HepG2 (cell line): ENCODE data around the gene LURAP1L. TPM values are rescaled to one million over a fixed set of nuclear protein-coding genes. Genes with fewer than 3 reads are reported as not detected.

Source experiments
- ATAC-seq: fragments of 200-7000 bp; cut with Tn5 transposase; 3 replicates; pipeline ENCODE4 v1.9.1; 2020; ENCODE audit warnings: mild to moderate bottlenecking, moderate library complexity
- BruUV-seq: library from RNA; stranded (reverse); fragments of 400-500 nt; replicated peaks from 2 replicates; lab custom pipeline; 2021; lab: Mats Ljungman, UMichigan
- CTCF ChIA-PET: fragments of 300-600 bp; formaldehyde crosslinking; extraction: SDS; loops from one replicate; lab custom pipeline; 2021; ENCODE audit warnings: low total read pairs, inconsistent platforms, low intra/inter-chr PET ratio; lab: Yijun Ruan, JAX
- POLR2A ChIA-PET: fragments of 350-600 bp; sonication (Branson Sonifier 250); formaldehyde crosslinking; loops from one replicate; lab custom pipeline; 2020; ENCODE audit warnings: antibody characterized with exemption, inconsistent platforms; lab: Yijun Ruan, JAX
- DNase-seq: peaks from one replicate; pipeline ENCODE4 v3.0.0-alpha.2; 2015; ENCODE audit warnings: low spot score
- FAIRE-seq: peaks from 3 replicates; lab custom pipeline; 2011; peaks lifted over from hg19 to GRCh38; lab: Jason Lieb, UNC
- H2AFZ ChIP-seq: one replicate; pipeline ENCODE4 v1.6.1; 2011; ENCODE audit warnings: low read length, inconsistent platforms
- H3K27ac ChIP-seq: fragments of 300-600 bp; 3 replicates; pipeline ENCODE4 v1.8.0; 2011; ENCODE audit warnings: mixed run types, mild to moderate bottlenecking, mixed read lengths, low read length, inconsistent platforms; ENCODE audit not compliant: insufficient read depth; ENCODE audit errors: extremely low read length
- H3K27me3 ChIP-seq, 2 experiments: fragments of 200-600 bp in 1 of 2; 2 replicates in 1 of 2; 3 replicates in 1 of 2; pipeline versions ENCODE4 v1.6.0 to v1.8.0; 2011; ENCODE audit warnings: low read length in 2 of 2, mild to moderate bottlenecking in 2 of 2, moderate library complexity in 2 of 2, inconsistent platforms in 1 of 2; ENCODE audit not compliant: insufficient read depth in 2 of 2, control insufficient read depth in 1 of 2
- H3K36me3 ChIP-seq, 2 experiments: fragments of 200-600 bp in 1 of 2; replicated peaks in 1 of 2; 2 replicates in 1 of 2; 3 replicates in 1 of 2; pipeline versions ENCODE4 v1.5.1 to v1.8.0; 2011; ENCODE audit warnings: low read length in 2 of 2, inconsistent platforms in 1 of 2; ENCODE audit not compliant: insufficient read depth in 2 of 2, control insufficient read depth in 1 of 2
- H3K4me1 ChIP-seq: 2 replicates; pipeline ENCODE4 v1.5.1; 2012; ENCODE audit warnings: low read length, inconsistent platforms; ENCODE audit not compliant: insufficient read depth
- H3K4me2 ChIP-seq: 2 replicates; pipeline ENCODE4 v1.6.0; 2011; ENCODE audit warnings: low read depth, low read length, inconsistent platforms
- H3K4me3 ChIP-seq, 3 experiments: fragments of 200-600 bp in 1 of 3; sonication (generic), shearing (Covaris generic) in 1 of 3; replicated peaks in 1 of 3; 2 replicates each; pipeline ENCODE4 v1.5.1; 2011 to 2016; ENCODE audit warnings: low read length in 3 of 3, inconsistent platforms in 2 of 3, low read depth in 2 of 3, mild to moderate bottlenecking in 2 of 3, control low read depth in 1 of 3, mixed read lengths in 1 of 3; ENCODE audit not compliant: insufficient read depth in 1 of 3
- H3K79me2 ChIP-seq: one replicate; pipeline ENCODE4 v1.6.1; 2011; ENCODE audit warnings: low read length, inconsistent platforms; ENCODE audit not compliant: insufficient read depth
- H3K9ac ChIP-seq: 2 replicates; pipeline ENCODE4 v1.6.0; 2011; ENCODE audit warnings: mild to moderate bottlenecking, low read depth, low read length, inconsistent platforms; ENCODE audit not compliant: insufficient read depth
- H3K9me3 ChIP-seq: 2 replicates; pipeline ENCODE4 v1.5.1; 2012; ENCODE audit warnings: mild to moderate bottlenecking, low read length
- H4K20me1 ChIP-seq: 2 replicates; pipeline ENCODE4 v1.6.0; 2011; ENCODE audit warnings: inconsistent platforms, mild to moderate bottlenecking, low read length, moderate library complexity; ENCODE audit not compliant: insufficient read depth
- CREB1 ChIP-seq, 2 experiments: fragments of 450-650 bp in 1 of 2; IDR thresholded peaks; 2 replicates each; pipeline ENCODE4 v1.6.1; 2016 to 2017; ENCODE audit warnings: control low read depth in 1 of 2, mild to moderate bottlenecking in 1 of 2, missing compliant biosample characterization in 1 of 2, missing genetic modification characterization in 1 of 2
- ERF ChIP-seq: IDR thresholded peaks from 2 replicates; pipeline ENCODE4 v1.6.1; 2018; ENCODE audit warnings: missing biosample characterization, missing genetic modification reagents
- GATAD2A ChIP-seq: IDR thresholded peaks from 2 replicates; pipeline ENCODE4 v1.6.1; 2016
- HOXA3 ChIP-seq: sonication (generic); formaldehyde crosslinking; IDR thresholded peaks from 2 replicates; pipeline ENCODE4 v1.5.0; 2020; ENCODE audit warnings: missing genetic modification reagents
- PHF20 ChIP-seq: sonication (generic); formaldehyde crosslinking; IDR thresholded peaks from 2 replicates; pipeline ENCODE4 v1.5.0; 2020; ENCODE audit warnings: mild to moderate bottlenecking, missing genetic modification reagents
- PHF8 ChIP-seq: sonication (generic); formaldehyde crosslinking; IDR thresholded peaks from 2 replicates; pipeline ENCODE4 v1.5.0; 2020; ENCODE audit warnings: missing genetic modification reagents
- RFXAP ChIP-seq: sonication (generic); formaldehyde crosslinking; IDR thresholded peaks from 2 replicates; pipeline ENCODE4 v1.4.0; 2020; ENCODE audit warnings: missing genetic modification reagents, borderline replicate concordance
- SAP130 ChIP-seq: IDR thresholded peaks from 2 replicates; pipeline ENCODE4 v1.6.1; 2016; ENCODE audit warnings: low read depth
- ZBTB42 ChIP-seq: sonication (generic); formaldehyde crosslinking; IDR thresholded peaks from 2 replicates; pipeline ENCODE4 v1.5.0; 2020; ENCODE audit warnings: mild to moderate bottlenecking, missing genetic modification reagents
- ZBTB7A ChIP-seq: sonication (generic); formaldehyde crosslinking; IDR thresholded peaks from 2 replicates; pipeline ENCODE4 v1.8.0; 2022; ENCODE audit warnings: mild to moderate bottlenecking, missing genetic modification reagents
- ZNF136 ChIP-seq: sonication (generic); formaldehyde crosslinking; IDR thresholded peaks from 2 replicates; pipeline ENCODE4 v1.8.1; 2022; ENCODE audit warnings: low read depth, mild to moderate bottlenecking, moderate library complexity, missing genetic modification reagents
- ZNF274 ChIP-seq: sonication (generic); formaldehyde crosslinking; IDR thresholded peaks from 2 replicates; pipeline ENCODE4 v1.5.1; 2020; ENCODE audit warnings: mild to moderate bottlenecking, missing genetic modification reagents
- ZNF496 ChIP-seq: sonication (generic); formaldehyde crosslinking; IDR thresholded peaks from 2 replicates; pipeline ENCODE4 v1.8.1; 2023; ENCODE audit warnings: mild to moderate bottlenecking, moderate library complexity, missing genetic modification reagents; ENCODE audit not compliant: insufficient replicate concordance
- ZNF660 ChIP-seq: sonication (generic); formaldehyde crosslinking; IDR thresholded peaks from 2 replicates; pipeline ENCODE4 v1.5.1; 2020; ENCODE audit warnings: mild to moderate bottlenecking, low read depth, missing genetic modification reagents, borderline replicate concordance
- ZNF670 ChIP-seq: sonication (generic); formaldehyde crosslinking; IDR thresholded peaks from 2 replicates; pipeline ENCODE4 v1.8.0; 2022; ENCODE audit warnings: mild to moderate bottlenecking, missing genetic modification reagents, borderline replicate concordance
- WGBS: methylation state at CpG from one replicate; pipeline ENCODE4 v1.1.6; 2017; ENCODE audit warnings: low lambda C conversion rate; 5-methylcytosine and 5-hydroxymethylcytosine counted together
- in situ Hi-C: cut with HindIII; loops from 2 replicates; pipeline ENCODE4 v1.10.0; 2017; ENCODE audit warnings: low pct_unique_long_range_greater_than_20kb; ENCODE audit not compliant: extremely low pct_ligation_motif_present
- intact Hi-C: fragments of 100-400 bp; cut with micrococcal nuclease; formaldehyde crosslinking; loops from one replicate; pipeline ENCODE4 v1.10.0; 2022; ENCODE audit not compliant: unreplicated experiment
- polyA plus RNA-seq, 8 experiments: library from polyadenylated mRNA; depleted of rRNA in 3 of 8; stranded (reverse) in 7 of 8; unstranded in 1 of 8; fragments of >200 nt; fragmentation: Illumina TruSeq in 4 of 8; extraction: Trizol in 4 of 8; gene quantifications; 2 replicates each; pipeline versions ENCODE4 v1.2.1 to v1.2.3, GENCODE V29; 2011 to 2016; ENCODE audit warnings: low read depth in 4 of 8, missing spikeins in 1 of 8, mixed read lengths in 1 of 8; ENCODE audit not compliant: insufficient read depth in 1 of 8
- total RNA-seq, 5 experiments: library from RNA; depleted of rRNA; stranded (reverse); fragments of >200 nt; fragmentation: Illumina TruSeq; extraction: Trizol; gene quantifications; 2 replicates each; pipeline ENCODE4 v1.2.3, GENCODE V29; 2016; ENCODE audit warnings: low read depth in 1 of 5
- TF ChIP-seq, protein P1 (sequence below): fragments of 450-650 bp; IDR thresholded peaks from 2 replicates; pipeline ENCODE4 v1.6.1; 2017; ENCODE audit warnings: mild to moderate bottlenecking
- TF ChIP-seq, protein P2 (sequence below): IDR thresholded peaks from 2 replicates; pipeline ENCODE4 v1.6.1; 2016; ENCODE audit warnings: missing genetic modification reagents, missing compliant biosample characterization
- TF ChIP-seq, protein P3 (sequence below): sonication (generic); formaldehyde crosslinking; IDR thresholded peaks from 2 replicates; pipeline ENCODE4 v1.8.0; 2022; ENCODE audit warnings: mild to moderate bottlenecking, missing genetic modification reagents, borderline replicate concordance

LURAP1L gene
- total and polyA plus RNA-seq, 2 of the 13 experiments (the other 11 are each of a cell fraction or from before 2014, with no cell fraction given): 6.7 to 16.6 TPM

DNA sequence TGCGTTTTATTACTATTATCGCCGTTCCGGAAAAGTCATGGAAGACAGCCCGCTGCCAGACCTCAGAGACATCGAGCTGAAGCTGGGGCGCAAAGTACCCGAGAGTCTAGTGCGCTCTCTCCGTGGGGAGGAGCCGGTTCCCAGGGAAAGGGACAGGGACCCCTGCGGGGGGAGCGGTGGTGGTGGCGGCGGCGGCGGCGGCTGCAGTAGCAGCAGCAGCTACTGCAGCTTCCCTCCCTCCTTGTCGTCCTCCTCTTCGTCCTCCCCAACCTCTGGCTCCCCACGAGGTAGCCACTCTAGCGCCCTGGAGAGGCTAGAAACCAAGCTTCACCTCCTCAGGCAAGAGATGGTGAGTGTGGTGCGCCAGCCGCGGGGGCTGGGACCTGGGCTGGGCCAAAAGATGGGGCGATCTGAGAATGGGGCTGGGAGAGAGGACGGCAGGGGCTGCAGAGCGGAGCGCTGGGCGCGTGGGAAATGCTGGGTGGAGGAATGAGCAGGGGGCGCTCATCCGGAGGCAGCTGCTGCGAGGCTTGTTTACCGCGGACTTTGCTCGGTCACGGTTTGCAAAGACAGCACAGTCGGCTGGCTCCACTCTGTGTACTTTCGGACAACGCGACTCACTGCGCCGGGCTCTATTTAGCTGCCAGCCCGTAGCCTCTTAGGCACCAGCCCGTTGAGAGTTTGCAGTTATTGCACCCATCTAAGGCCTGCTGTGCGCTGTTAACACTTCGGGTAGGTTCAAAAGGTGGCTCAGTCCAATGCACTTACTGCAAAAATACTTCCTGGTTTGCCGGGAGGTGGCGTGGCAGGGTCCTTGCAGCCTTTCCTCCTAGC is 1.1 kb downstream of the LURAP1L start (continued):
- TF ChIP-seq ZBTB42 (peak; percentile 85; the same call in 1 of the 2 replicates), CREB1 (IDR thresholded peaks at IDR 0.05) (no peak), CREB1 (CRISPR knock-in tag; IDR thresholded peaks at IDR 0.05) (peak; percentile 57; the same call in 1 of the 2 replicates), ERF (CRISPR knock-in tag) (peak; percentile 78), HOXA3 (peak; percentile 88), PHF8 (CRISPR knock-in tag) (peak; percentile 80), GATAD2A (CRISPR knock-in tag) (peak; percentile 49), SAP130 (CRISPR knock-in tag) (peak; percentile 80)

DNA sequence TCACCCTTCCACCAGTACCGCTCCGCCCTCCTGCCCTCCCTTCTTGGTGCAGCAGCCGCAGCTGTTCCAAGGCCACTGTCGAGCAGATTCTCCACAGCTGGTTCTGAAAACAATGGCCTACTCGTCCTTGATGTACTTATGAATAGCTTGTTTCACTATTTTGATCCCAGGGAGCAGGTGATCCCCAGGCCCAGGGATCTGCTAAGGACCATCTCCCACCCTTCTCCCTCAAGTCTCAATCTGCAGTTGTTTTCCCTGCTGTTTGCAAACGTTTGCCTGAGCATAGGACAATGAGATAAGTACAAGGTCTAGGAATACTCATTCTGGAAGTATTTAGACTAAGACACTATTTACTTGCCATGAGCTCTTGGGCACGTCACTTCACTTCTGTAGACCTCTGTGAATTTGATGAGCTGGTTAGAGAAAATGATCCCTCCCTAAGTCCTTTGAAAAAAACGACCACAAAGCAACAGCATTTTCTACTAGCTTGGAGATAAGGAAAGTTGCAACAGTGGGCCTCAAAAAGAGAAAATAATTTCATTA is 1.8 kb downstream of the LURAP1L start:
- H3K27me3 ChIP-seq: no peaks in the 10 kb centered on the region; a peak in 1 of 5 replicates
- H3K4me2 ChIP-seq: peak overlapping the region; percentile 85
- H2AFZ ChIP-seq: peak overlapping the region; percentile 56
- ATAC-seq (no peak), FAIRE-seq (no peak), DNase-seq (peak; percentile 85)
- H3K27ac ChIP-seq: peak overlapping the region; percentile 97
- H3K4me3 ChIP-seq: peak overlapping the region; percentile 74 to 90 (median 84)
- under 1% methylated on average over 8 of the region's 8 CpGs for WGBS
- H3K9me3 ChIP-seq: no peaks in the 10 kb centered on the region
- BruUV-seq: no TSS peak
- ChIA-PET POLR2A (interaction anchor here (1.2 to 7.4 kb wide), 10 partner anchors 8 to 52 kb away, joined by 3 to 342 read pairs (median 10); no protein-coding TSS in a partner anchor), CTCF (interaction anchor here (1.3 kb wide), 1 partner anchor 40 kb away, joined by 7 read pairs; no protein-coding TSS in a partner anchor)
- H3K4me1 ChIP-seq: peaks cover 24% of the 10 kb centered on the region
- H3K36me3 ChIP-seq: no peaks in the 10 kb centered on the region
- H3K79me2 ChIP-seq: peaks cover 45% of the 10 kb centered on the region
- in situ Hi-C loops (loop anchor here (5.0 to 10.0 kb wide), 2 partner anchors 41 to 52 kb away; no protein-coding TSS in a partner anchor), intact Hi-C loops (loop anchor here (1.0 to 2.0 kb wide), 3 partner anchors 41 to 108 kb away; no protein-coding TSS in a partner anchor)
- H4K20me1 ChIP-seq: no peaks in the 10 kb centered on the region
- peak overlapping the region; percentile 86 for H3K9ac ChIP-seq
- TF ChIP-seq RFXAP (CRISPR knock-in tag) (0 out of 2 replicates have a peak, but pooled peaks have one; percentile 36), ZBTB7A (no peak), ZNF496 (CRISPR knock-in tag) (no peak), ZNF670 (no peak), ZNF660 (no peak), ZNF274 (CRISPR knock-in tag) (no peak), ZNF136 (peak; percentile 4; the same call in 1 of the 2 replicates), PHF20 (CRISPR knock-in tag) (no peak)
- TF ChIP-seq, protein P1, sequence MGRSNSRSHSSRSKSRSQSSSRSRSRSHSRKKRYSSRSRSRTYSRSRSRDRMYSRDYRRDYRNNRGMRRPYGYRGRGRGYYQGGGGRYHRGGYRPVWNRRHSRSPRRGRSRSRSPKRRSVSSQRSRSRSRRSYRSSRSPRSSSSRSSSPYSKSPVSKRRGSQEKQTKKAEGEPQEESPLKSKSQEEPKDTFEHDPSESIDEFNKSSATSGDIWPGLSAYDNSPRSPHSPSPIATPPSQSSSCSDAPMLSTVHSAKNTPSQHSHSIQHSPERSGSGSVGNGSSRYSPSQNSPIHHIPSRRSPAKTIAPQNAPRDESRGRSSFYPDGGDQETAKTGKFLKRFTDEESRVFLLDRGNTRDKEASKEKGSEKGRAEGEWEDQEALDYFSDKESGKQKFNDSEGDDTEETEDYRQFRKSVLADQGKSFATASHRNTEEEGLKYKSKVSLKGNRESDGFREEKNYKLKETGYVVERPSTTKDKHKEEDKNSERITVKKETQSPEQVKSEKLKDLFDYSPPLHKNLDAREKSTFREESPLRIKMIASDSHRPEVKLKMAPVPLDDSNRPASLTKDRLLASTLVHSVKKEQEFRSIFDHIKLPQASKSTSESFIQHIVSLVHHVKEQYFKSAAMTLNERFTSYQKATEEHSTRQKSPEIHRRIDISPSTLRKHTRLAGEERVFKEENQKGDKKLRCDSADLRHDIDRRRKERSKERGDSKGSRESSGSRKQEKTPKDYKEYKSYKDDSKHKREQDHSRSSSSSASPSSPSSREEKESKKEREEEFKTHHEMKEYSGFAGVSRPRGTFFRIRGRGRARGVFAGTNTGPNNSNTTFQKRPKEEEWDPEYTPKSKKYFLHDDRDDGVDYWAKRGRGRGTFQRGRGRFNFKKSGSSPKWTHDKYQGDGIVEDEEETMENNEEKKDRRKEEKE: no peak
- TF ChIP-seq, protein P2, sequence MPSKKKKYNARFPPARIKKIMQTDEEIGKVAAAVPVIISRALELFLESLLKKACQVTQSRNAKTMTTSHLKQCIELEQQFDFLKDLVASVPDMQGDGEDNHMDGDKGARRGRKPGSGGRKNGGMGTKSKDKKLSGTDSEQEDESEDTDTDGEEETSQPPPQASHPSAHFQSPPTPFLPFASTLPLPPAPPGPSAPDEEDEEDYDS (CRISPR knock-in tag): no peak
- TF ChIP-seq, protein P3, sequence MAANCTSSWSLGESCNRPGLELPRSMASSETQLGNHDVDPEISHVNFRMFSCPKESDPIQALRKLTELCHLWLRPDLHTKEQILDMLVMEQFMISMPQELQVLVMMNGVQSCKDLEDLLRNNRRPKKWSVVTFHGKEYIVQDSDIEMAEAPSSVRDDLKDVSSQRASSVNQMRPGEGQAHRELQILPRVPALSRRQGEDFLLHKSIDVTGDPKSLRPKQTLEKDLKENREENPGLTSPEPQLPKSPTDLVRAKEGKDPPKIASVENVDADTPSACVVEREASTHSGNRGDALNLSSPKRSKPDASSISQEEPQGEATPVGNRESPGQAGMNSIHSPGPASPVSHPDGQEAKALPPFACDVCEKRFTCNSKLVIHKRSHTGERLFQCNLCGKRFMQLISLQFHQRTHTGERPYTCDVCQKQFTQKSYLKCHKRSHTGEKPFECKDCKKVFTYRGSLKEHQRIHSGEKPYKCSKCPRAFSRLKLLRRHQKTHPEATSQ (CRISPR knock-in tag): no peak
